Germinal center (tissue), 1 donor: ENCODE data around the gene LRRC56.

Experiments used
- DNase-seq: peaks from one replicate; pipeline ENCODE4 v3.0.0; 2012; ENCODE audit warnings: mixed read lengths, low spot score

LRRC56 gene

DNA sequence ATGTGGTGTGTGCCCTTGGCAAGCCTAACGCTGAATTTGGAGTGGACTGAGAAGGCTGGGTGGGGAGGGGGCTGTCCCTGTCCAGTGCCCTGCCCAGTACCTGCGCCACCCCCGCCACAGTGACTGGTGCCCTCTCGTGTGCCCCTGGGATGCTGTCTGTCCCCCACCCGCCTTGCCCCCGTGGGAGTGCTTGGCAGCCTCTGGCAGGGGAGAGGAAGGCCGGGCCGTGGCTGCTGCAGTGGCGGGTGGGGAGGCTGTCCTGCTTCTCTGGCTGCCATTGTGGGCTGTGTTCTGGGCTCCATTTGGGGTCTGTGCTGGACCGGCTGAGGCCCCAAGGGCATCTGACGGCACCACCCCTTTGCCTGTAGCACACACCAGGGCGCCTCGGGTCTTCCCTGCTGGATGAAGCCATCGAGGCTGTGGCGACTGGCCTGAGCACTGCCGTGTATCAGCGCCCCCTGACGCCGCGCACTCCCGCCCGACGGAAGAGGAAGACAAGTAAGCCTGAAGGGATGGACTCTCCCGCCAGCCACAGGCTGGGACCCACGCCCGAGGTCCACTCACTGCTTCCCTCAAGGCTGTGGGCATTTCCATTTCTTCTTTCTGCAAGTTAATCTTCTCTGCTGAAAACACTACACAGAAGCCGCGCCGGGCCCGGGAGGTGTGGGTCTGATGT lies 60.8 kb downstream of the LRRC56 start:
- DNase-seq, result no peak

- no peak for DNase-seq
Observed at GRCh38 chr11:601573-602245, 64.4 kb downstream of the LRRC56 start.

DNA sequence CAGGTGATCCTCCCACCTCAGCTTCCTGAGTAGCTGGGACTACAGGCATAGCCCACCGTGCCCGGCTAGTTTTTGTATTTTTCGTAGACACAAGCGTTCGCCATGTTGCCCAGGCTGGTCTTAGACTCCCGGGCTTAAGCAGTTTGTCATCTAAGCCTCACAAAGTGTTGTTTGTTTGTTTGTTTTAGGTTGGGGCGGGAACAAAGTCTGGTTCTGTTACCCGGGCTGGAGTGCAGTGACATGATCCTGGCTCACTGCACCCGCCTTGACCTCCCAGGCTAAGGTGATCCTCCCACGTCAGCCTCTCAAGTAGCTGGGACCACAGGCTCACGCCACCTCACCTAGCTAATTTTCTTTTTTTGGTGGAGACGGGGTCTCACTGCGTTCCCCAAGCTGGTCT lies 65.8 kb downstream of the LRRC56 start:
- DNase-seq, result no peak
